Stimulated activated CD4-positive, alpha-beta T cell treated with anti-CD3 and anti-CD28 coated beads, Interleukin-4, amount 100 ng/mL, for 48 hours (primary cell): ENCODE data around the gene FAM124A.

ENCODE experiments used
- DNase-seq, 2 donors: peaks; one replicate each; pipeline ENCODE4 v3.0.0-alpha.2; 2020; ENCODE audit warnings: low read depth in 2 of 2

The FAM124A gene

GRCh38 chr13:51221108-51221507 lies 1.1 kb upstream of the FAM124A start:
- DNase-seq, result no peak

- DNase-seq, result no peak
These were observed 543 bp upstream of the FAM124A start for GRCh38 chr13:51221674-51222036.

- no peak for DNase-seq
These were observed 725 bp downstream of the FAM124A start for GRCh38 chr13:51222686-51223559.

GRCh38 chr13:51223560-51224270 lies 1.5 kb downstream of the FAM124A start:
- no peak for DNase-seq

GRCh38 chr13:51225029-51225428 lies 2.8 kb downstream of the FAM124A start:
- no peak for DNase-seq

GRCh38 chr13:51227404-51227803 lies 5.2 kb downstream of the FAM124A start:
- DNase-seq, result no peak

- no peak for DNase-seq
These were observed 7.0 kb downstream of the FAM124A start for GRCh38 chr13:51229101-51229719.

- DNase-seq, result no peak
These were observed 7.5 kb downstream of the FAM124A start for GRCh38 chr13:51229731-51230130.

GRCh38 chr13:51230477-51231105 lies 8.4 kb downstream of the FAM124A start:
- no peak for DNase-seq

- DNase-seq, result no peak
These were observed 9.3 kb downstream of the FAM124A start for GRCh38 chr13:51231456-51231855.

- no peak for DNase-seq
These were observed 10.1 kb downstream of the FAM124A start for GRCh38 chr13:51232328-51232727.

- DNase-seq, result no peak
These were observed 11.1 kb downstream of the FAM124A start for GRCh38 chr13:51233117-51233826.

- no peak for DNase-seq
These were observed 12.5 kb downstream of the FAM124A start for GRCh38 chr13:51234676-51235075.

- no peak for DNase-seq
These were observed 13.0 kb downstream of the FAM124A start for GRCh38 chr13:51235186-51235585.

- no peak for DNase-seq
These were observed 13.7 kb downstream of the FAM124A start for GRCh38 chr13:51235756-51236490.

GRCh38 chr13:51236491-51236792 lies 14.2 kb downstream of the FAM124A start:
- DNase-seq, result no peak

- DNase-seq, result no peak
These were observed 15.2 kb downstream of the FAM124A start for GRCh38 chr13:51237386-51237785.

GRCh38 chr13:51237887-51238286 lies 15.7 kb downstream of the FAM124A start:
- no peak for DNase-seq

- no peak for DNase-seq
These were observed 18.0 kb downstream of the FAM124A start for GRCh38 chr13:51240178-51240577.

GRCh38 chr13:51240958-51241357 lies 18.8 kb downstream of the FAM124A start:
- DNase-seq, result no peak

GRCh38 chr13:51241720-51242119 lies 19.5 kb downstream of the FAM124A start:
- DNase-seq, result no peak
